Rectal smooth muscle tissue (tissue), 1 donor: ENCODE results near the gene TCHH.

Experiments
- H3K27ac ChIP-seq: one replicate; pipeline ENCODE4 v1.7.0; 2013; ENCODE audit warnings: low read depth, low read length, inconsistent platforms
- H3K27me3 ChIP-seq: one replicate; pipeline ENCODE4 v1.7.0; 2013; ENCODE audit warnings: low read length; ENCODE audit not compliant: control insufficient read depth, insufficient read depth
- H3K36me3 ChIP-seq: one replicate; pipeline ENCODE4 v1.7.0; 2013; ENCODE audit warnings: low read length; ENCODE audit not compliant: control insufficient read depth, insufficient read depth
- H3K4me1 ChIP-seq: one replicate; pipeline ENCODE4 v1.7.0; 2013; ENCODE audit warnings: low read length; ENCODE audit not compliant: control insufficient read depth, insufficient read depth
- H3K4me3 ChIP-seq: one replicate; pipeline ENCODE4 v1.7.0; 2013; ENCODE audit warnings: low read length
- H3K9ac ChIP-seq: one replicate; pipeline ENCODE4 v1.7.0; 2013; ENCODE audit warnings: low read length

The TCHH gene

DNA sequence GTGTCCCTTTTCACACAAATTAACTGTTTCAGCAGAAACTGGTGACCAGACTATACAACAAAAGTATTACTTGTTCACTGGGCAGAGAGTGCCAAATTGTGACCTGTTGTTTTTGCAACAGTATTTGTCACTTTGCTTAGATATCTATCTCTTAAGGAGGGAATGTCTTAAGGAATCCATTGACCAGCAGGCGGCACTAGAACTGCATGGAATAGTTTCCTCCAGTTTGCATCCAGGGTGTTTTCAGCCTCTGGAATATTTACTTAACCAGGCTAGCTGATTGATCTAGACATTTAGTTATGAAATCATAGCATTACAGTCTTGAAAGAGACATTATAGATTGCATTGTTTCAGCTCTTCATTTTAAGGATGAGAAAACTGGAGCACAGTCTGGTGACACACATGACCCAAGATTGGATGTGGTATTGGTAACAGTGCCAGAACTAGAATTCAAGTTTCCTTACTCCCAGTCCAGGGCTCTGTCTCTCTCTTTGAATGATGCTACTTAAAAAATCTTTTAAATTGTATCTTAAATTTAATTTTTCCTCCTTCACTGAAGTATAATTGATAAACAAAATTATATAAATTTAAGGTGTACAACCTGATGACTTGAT lies 26.8 kb upstream of the TCHH start:
- Histone ChIP-seq H3K4me1 (no peaks in the 10 kb centered on the region), H3K9ac (no peak overlapping the region), H3K4me3 (no peak overlapping the region), H3K36me3 (no peaks in the 10 kb centered on the region), H3K27me3 (no peaks in the 10 kb centered on the region), H3K27ac (no peak overlapping the region)

- Histone ChIP-seq H3K27me3 (no peaks in the 10 kb centered on the region), H3K27ac (no peak overlapping the region), H3K9ac (no peak overlapping the region), H3K4me3 (no peak overlapping the region), H3K36me3 (no peaks in the 10 kb centered on the region), H3K4me1 (no peaks in the 10 kb centered on the region)
These were observed 22.0 kb upstream of the TCHH start for GRCh38 chr1:152137215-152137614.

DNA sequence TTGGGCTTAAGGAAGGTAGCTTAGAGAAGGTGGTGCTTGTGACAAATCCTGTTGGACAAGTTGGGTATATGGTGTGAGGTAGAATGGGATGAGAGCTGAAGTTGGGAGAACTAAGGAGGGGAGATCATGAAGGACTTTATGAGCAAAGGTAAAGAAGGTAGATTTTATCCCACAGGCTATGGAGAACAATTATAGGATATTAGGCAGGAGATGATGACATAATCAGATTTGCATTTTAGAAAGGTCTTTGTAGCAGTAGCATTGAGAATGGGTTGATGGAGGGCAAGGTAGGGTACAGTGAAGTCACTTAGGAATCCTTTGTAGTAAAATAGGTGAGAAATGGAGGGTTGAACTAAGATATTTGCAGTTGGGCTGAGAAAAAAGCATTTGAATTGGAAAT lies 14.9 kb upstream of the TCHH start:
- Histone ChIP-seq H3K9ac (no peak overlapping the region), H3K4me3 (no peak overlapping the region), H3K4me1 (no peaks in the 10 kb centered on the region), H3K27ac (no peak overlapping the region), H3K36me3 (no peaks in the 10 kb centered on the region), H3K27me3 (no peaks in the 10 kb centered on the region)

- no peak overlapping the region for H3K9ac ChIP-seq
- H3K4me3 ChIP-seq, result no peak overlapping the region
- H3K36me3 ChIP-seq, result no peaks in the 10 kb centered on the region
- no peak overlapping the region for H3K27ac ChIP-seq
- H3K27me3 ChIP-seq, result no peaks in the 10 kb centered on the region
- no peaks in the 10 kb centered on the region for H3K4me1 ChIP-seq
These were observed 12.4 kb upstream of the TCHH start for GRCh38 chr1:152127673-152128072.

DNA sequence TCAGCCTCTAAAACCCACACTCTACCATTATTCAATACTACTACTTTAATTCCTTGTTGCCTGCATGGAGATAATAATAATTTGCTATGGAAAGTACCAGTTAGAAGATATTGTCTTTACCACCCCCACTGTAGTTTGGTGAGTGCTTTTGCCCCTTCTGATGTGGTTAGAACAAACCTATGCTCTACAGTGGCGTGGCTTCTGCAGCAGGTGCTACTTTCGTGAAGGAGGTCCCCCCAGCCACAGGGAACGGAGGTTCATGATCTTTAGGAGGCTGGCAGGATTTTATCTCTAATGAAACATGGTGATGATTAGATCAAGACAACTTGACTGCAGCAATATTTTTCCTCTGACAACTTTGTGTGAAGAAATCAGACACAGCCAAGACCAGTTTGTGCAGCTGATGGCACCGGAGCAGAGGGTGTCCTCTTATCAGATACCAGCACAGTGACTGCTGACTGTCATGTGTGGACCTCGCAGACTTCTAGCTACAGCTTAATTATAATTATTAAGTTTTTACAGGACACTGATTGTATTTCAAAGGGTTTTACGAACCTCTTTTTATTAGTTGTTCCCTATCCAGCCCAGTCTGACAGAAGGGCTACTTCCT lies 10.7 kb upstream of the TCHH start:
- no peaks in the 10 kb centered on the region for H3K4me1 ChIP-seq
- H3K9ac ChIP-seq, result no peak overlapping the region
- H3K4me3 ChIP-seq, result no peak overlapping the region
- no peaks in the 10 kb centered on the region for H3K27me3 ChIP-seq
- H3K36me3 ChIP-seq, result no peaks in the 10 kb centered on the region
- H3K27ac ChIP-seq, result no peak overlapping the region

DNA sequence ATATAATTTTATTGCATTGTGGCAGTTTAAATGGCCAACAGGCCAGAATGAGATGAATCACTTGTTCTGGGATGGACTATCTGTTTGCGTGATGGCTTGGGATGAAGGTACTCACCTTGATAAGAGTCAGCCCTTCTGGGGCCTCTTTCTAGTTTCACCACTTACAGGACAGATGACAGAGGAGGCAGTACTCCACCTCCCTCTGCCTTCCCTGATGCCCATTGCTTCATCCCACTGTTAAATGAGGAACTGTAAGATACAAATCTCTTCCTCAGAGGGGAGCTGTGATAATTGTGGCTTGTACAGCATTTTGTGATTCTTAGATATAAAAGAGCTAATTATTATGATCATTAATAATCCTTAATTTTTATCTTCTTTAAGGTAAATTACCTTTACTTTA lies 3.7 kb upstream of the TCHH start:
- Histone ChIP-seq H3K9ac (no peak overlapping the region), H3K4me3 (no peak overlapping the region), H3K27ac (no peak overlapping the region), H3K4me1 (no peaks in the 10 kb centered on the region), H3K36me3 (no peaks in the 10 kb centered on the region), H3K27me3 (peaks cover 2% of the 10 kb centered on the region)

GRCh38 chr1:152112885-152113432 lies 2.3 kb downstream of the TCHH start:
- H3K4me3 ChIP-seq, result peak overlapping the region; percentile 64
- H3K4me1 ChIP-seq, result peaks cover 15% of the 10 kb centered on the region
- no peak overlapping the region for H3K27ac ChIP-seq
- H3K9ac ChIP-seq, result no peak overlapping the region
- no peaks in the 10 kb centered on the region for H3K36me3 ChIP-seq
- peaks cover 48% of the 10 kb centered on the region for H3K27me3 ChIP-seq

- H3K36me3 ChIP-seq, result no peaks in the 10 kb centered on the region
- peaks cover 15% of the 10 kb centered on the region for H3K4me1 ChIP-seq
- H3K27ac ChIP-seq, result no peak overlapping the region
- H3K4me3 ChIP-seq, result peak overlapping the region; percentile 64
- H3K27me3 ChIP-seq, result peaks cover 54% of the 10 kb centered on the region
- no peak overlapping the region for H3K9ac ChIP-seq
These were observed 3.0 kb downstream of the TCHH start for GRCh38 chr1:152112101-152112884.

- Histone ChIP-seq H3K36me3 (no peaks in the 10 kb centered on the region), H3K9ac (no peak overlapping the region), H3K4me3 (peak overlapping the region; percentile 67), H3K4me1 (peaks cover 15% of the 10 kb centered on the region), H3K27ac (no peak overlapping the region), H3K27me3 (peaks cover 60% of the 10 kb centered on the region)
These were observed 3.7 kb downstream of the TCHH start for GRCh38 chr1:152111515-152111968.

GRCh38 chr1:152110860-152111514 lies 4.3 kb downstream of the TCHH start:
- Histone ChIP-seq H3K9ac (no peak overlapping the region), H3K4me3 (peak overlapping the region; percentile 67), H3K27me3 (peaks cover 60% of the 10 kb centered on the region), H3K36me3 (no peaks in the 10 kb centered on the region), H3K27ac (no peak overlapping the region), H3K4me1 (peaks cover 15% of the 10 kb centered on the region)

GRCh38 chr1:152110365-152110859 lies 4.8 kb downstream of the TCHH start:
- Histone ChIP-seq H3K4me1 (peaks cover 15% of the 10 kb centered on the region), H3K27me3 (peaks cover 59% of the 10 kb centered on the region), H3K4me3 (peak overlapping the region; percentile 67), H3K9ac (no peak overlapping the region), H3K36me3 (no peaks in the 10 kb centered on the region), H3K27ac (no peak overlapping the region)

GRCh38 chr1:152109998-152110294 lies 5.3 kb downstream of the TCHH start:
- H3K4me3 ChIP-seq, result peak overlapping the region; percentile 67

More at GRCh38 chr1:152109998-152110294, 5.3 kb downstream of the TCHH start:
- Histone ChIP-seq H3K27me3 (peaks cover 58% of the 10 kb centered on the region), H3K4me1 (peaks cover 15% of the 10 kb centered on the region), H3K27ac (no peak overlapping the region), H3K9ac (no peak overlapping the region), H3K36me3 (no peaks in the 10 kb centered on the region)
